WTC11 (cell line): ENCODE data around the gene ABCC6.
"Not testable (repeated sequence)": the region's sequence is repeated elsewhere in the genome, so short reads cannot be mapped to it uniquely, and the experiment has no call there.

Source experiments
- CREB1 ChIP-seq: sonication (generic); formaldehyde crosslinking; IDR thresholded peaks from 2 replicates; pipeline ENCODE4 v1.8.0; 2023; ENCODE audit warnings: mild to moderate bottlenecking, missing genetic modification reagents
- TCF7 ChIP-seq: sonication (generic); formaldehyde crosslinking; IDR thresholded peaks from 2 replicates; pipeline ENCODE4 v1.8.0; 2022; ENCODE audit warnings: mild to moderate bottlenecking, low read depth, missing genetic modification reagents, moderate library complexity
- TF ChIP-seq, protein P1 (sequence below): fragments of 200-600 bp; IDR thresholded peaks from 2 replicates; pipeline ENCODE4 v1.8.0; 2022; ENCODE audit warnings: antibody characterized with exemption

DNA sequence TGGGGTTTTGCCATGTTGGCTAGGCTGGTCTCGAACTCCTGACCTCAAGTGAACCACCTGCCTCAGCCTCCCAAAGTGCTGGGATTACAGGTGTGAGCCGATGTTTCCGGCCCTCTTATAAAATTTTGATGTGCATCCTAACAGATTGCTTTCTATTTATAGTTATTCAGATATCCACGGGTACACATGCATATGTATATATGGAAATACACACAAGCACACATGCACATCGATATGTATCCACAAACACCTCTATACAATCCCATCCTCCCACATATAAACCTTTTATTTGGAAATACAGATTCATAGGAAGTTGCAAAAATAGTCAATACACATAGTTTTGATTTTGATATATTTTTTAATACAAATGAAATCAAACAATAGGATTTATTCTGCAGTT is 14.4 kb upstream of the ABCC6 start:
- TF ChIP-seq, protein P1, sequence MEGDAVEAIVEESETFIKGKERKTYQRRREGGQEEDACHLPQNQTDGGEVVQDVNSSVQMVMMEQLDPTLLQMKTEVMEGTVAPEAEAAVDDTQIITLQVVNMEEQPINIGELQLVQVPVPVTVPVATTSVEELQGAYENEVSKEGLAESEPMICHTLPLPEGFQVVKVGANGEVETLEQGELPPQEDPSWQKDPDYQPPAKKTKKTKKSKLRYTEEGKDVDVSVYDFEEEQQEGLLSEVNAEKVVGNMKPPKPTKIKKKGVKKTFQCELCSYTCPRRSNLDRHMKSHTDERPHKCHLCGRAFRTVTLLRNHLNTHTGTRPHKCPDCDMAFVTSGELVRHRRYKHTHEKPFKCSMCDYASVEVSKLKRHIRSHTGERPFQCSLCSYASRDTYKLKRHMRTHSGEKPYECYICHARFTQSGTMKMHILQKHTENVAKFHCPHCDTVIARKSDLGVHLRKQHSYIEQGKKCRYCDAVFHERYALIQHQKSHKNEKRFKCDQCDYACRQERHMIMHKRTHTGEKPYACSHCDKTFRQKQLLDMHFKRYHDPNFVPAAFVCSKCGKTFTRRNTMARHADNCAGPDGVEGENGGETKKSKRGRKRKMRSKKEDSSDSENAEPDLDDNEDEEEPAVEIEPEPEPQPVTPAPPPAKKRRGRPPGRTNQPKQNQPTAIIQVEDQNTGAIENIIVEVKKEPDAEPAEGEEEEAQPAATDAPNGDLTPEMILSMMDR = not testable (repeated sequence)
- not testable (repeated sequence) for TF ChIP-seq CREB1, TCF7 (CRISPR knock-in tag)
